Measurements from ENCODE around the gene SNRK. TPM values are rescaled to one million over a fixed set of nuclear protein-coding genes. Genes with fewer than 3 reads are reported as not detected.
A peak's percentile ranks its signal among the peaks of the same experiment; 100 is the strongest.

Gene SNRK, protein sequence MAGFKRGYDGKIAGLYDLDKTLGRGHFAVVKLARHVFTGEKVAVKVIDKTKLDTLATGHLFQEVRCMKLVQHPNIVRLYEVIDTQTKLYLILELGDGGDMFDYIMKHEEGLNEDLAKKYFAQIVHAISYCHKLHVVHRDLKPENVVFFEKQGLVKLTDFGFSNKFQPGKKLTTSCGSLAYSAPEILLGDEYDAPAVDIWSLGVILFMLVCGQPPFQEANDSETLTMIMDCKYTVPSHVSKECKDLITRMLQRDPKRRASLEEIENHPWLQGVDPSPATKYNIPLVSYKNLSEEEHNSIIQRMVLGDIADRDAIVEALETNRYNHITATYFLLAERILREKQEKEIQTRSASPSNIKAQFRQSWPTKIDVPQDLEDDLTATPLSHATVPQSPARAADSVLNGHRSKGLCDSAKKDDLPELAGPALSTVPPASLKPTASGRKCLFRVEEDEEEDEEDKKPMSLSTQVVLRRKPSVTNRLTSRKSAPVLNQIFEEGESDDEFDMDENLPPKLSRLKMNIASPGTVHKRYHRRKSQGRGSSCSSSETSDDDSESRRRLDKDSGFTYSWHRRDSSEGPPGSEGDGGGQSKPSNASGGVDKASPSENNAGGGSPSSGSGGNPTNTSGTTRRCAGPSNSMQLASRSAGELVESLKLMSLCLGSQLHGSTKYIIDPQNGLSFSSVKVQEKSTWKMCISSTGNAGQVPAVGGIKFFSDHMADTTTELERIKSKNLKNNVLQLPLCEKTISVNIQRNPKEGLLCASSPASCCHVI
- 10 to 100 TPM; 21.1 TPM for total RNA-seq

DNA sequence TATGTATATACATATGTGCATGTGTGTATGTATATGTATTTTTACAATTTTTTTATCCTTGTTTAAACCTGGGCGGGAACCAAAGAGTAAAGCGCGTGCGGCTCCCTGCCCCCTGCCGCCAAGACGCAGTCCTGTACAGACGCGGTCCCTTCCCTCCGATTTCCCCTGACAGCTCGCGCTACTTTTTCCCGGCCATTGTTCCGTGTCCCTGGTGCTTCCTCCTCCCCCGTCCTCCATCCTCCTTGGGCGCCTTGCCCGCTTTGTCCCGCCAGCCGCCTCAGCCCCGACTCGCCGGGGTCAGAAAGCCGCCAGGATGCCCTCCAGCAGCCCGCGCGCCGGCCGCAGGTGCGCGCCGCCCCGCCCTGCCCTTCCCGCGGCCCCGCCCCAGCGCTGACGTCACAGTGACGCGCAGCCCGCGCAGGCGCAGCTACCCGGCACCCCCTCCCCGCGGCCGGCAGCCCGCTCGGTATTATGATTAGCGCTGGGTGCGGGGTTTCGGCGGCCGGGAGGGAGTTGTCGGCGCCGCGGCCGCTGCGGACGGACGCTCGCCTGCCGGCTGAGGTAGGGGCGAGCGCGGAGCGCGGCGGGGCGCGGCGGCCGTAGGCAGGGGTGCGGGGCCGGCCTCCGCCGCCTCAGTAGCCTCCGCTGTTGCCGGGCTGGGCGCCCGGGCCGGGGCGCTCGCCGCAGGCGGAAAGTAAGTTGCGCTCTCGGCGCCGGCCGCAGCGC lies at the start of gene SNRK:
SNRK (plus strand) TSS at position 426 of the 726 bp plus-strand sequence. CDS start 16,664 bp downstream, outside the sequence.
- CTCF ChIA-PET, result interaction anchor here (0.8 to 1.6 kb wide), 6 partner anchors 8 to 124 kb away, joined by 3 to 6 read pairs (median 3); no protein-coding TSS in a partner anchor
- Mint-ChIP-seq H3K4me1 (ENCODE audit: low read depth) (peaks cover 33% of the 10 kb centered on the region), H3K27me3 (ENCODE audit: low read depth) (no peaks in the 10 kb centered on the region), H3K27ac (peak within 1 kb of the TSS; percentile 93), H3K4me3 (peak within 1 kb of the TSS; percentile 91), H3K36me3 (ENCODE audit: low read depth) (no peaks in the 10 kb centered on the region), H3K9me3 (no peaks in the 10 kb centered on the region)
- DNase-seq, result peak; percentile 91
- intact Hi-C loops (cut with micrococcal nuclease), result loop anchor here (2.0 to 10.0 kb wide), 7 partner anchors 15 to 701 kb away; partner anchors contain the start of genes ABHD5, ANO10 and SEC22C

DNA sequence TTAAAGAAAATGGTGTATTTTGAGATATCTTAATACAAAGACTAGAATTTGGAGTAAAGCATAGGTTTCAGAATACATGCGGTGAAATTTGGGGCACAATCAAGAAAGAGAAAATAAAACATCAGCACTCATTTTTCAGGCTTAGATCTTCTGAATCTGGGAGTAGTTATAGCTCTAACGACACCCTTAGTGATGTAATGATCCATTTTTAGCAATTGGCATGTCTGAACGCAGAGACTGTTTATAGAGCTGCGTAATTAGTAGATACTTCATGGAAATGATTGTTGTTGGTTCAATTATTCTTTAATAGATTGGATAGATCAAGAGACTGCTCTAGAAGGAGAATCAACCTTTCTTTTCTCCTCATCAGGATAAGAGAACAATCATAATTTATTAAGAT lies 47.5 kb upstream of the SNRK start:
- H3K9me3 Mint-ChIP-seq, result no peaks in the 10 kb centered on the region
- no peaks in the 10 kb centered on the region for H3K27me3 Mint-ChIP-seq (ENCODE audit: low read depth)
- no peak for DNase-seq
- CTCF ChIA-PET, result interaction anchor here (1.2 kb wide), 1 partner anchor 17 kb away, joined by 3 read pairs; no protein-coding TSS in a partner anchor
- H3K27ac Mint-ChIP-seq, result no peak overlapping the region
- no peaks in the 10 kb centered on the region for H3K36me3 Mint-ChIP-seq (ENCODE audit: low read depth)
- H3K4me3 Mint-ChIP-seq, result no peak overlapping the region
- intact Hi-C loops (cut with micrococcal nuclease), result loop anchor here (5.0 kb wide), 1 partner anchor 44 kb away; no protein-coding TSS in a partner anchor
- H3K4me1 Mint-ChIP-seq (ENCODE audit: low read depth), result peaks cover 28% of the 10 kb centered on the region

DNA sequence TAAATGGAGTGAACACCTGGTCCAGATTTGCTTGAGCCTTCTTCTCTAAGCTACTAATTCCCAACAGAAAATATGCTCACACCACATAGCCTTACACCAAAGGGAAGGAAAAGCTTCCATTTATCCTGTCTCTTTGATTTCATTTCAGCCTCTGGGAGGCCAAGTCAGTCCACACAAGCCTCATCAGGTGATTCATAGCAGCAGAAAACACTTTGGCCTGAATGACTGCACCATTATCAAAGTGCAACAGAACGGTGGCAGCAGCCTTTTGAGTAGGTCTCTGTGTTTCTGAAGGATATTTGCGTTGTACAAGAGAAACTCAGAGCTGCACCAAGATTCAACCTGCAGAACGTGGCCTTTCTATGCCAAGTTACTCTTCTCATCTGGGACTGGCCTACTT lies 46.6 kb upstream of the SNRK start:
- CTCF ChIA-PET, result interaction anchor here (1.2 kb wide), 1 partner anchor 16 kb away, joined by 3 read pairs; no protein-coding TSS in a partner anchor
- DNase-seq, result no peak
- no peaks in the 10 kb centered on the region for H3K9me3 Mint-ChIP-seq
- intact Hi-C loops (cut with micrococcal nuclease), result loop anchor here (5.0 kb wide), 2 partner anchors 43 to 268 kb away; no protein-coding TSS in a partner anchor
- peaks cover 35% of the 10 kb centered on the region for H3K4me1 Mint-ChIP-seq (ENCODE audit: low read depth)
- H3K27me3 Mint-ChIP-seq (ENCODE audit: low read depth), result no peaks in the 10 kb centered on the region
- H3K36me3 Mint-ChIP-seq (ENCODE audit: low read depth), result no peaks in the 10 kb centered on the region
- no peak overlapping the region for H3K27ac Mint-ChIP-seq
- H3K4me3 Mint-ChIP-seq, result no peak overlapping the region

DNA sequence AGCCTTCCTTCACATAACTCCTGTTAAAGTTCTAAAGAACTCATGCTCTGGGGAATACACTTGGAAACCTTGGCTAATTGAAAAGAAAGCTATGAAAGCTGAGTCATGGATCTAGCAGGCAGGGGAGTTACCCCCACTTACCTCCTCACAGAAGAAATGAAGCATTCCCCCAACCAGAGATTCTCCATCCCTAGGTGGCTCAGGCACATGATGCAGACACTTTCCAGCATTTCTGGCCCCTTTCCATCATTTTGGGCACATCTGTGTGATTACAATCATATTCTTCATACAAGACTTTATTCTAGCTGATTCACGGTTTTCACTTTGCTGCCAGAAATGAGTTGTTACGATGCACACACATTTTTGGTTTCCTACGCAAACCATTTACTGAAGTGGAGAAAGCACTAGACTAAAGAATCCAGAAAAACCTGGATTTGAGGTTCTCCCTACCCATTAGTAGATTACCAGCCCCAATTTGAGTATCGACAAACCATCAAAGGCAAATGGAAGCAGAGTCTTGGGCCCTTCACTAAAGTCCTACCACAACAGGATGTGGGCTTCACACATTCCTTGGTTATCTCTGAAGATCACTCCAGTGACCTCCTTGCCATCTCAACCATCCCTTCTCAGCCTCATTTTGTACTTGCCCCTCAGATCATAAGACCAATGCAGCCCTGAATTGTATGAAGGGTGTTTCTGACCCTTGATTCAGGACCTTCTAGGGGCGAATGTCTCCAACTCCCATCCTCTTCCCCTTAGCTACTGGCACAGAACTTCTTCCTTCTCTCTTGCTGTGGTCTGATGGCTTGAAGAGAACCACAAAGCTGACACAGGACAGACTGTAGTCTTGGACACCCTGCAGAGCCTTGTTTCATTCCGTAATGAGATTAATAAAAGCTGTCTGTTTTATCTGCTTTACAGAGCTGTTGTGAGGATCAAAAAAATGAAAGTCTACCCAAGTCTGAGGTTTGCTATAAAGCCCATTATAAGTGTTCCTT lies 42.5 kb upstream of the SNRK start:
- H3K36me3 Mint-ChIP-seq (ENCODE audit: low read depth), result no peaks in the 10 kb centered on the region
- H3K27me3 Mint-ChIP-seq (ENCODE audit: low read depth), result no peaks in the 10 kb centered on the region
- H3K4me3 Mint-ChIP-seq, result no peak overlapping the region
- intact Hi-C loops (cut with micrococcal nuclease), result loop anchor here (5.0 kb wide), 1 partner anchor 263 kb away; no protein-coding TSS in a partner anchor
- H3K27ac Mint-ChIP-seq, result no peak overlapping the region
- peaks cover 56% of the 10 kb centered on the region for H3K4me1 Mint-ChIP-seq (ENCODE audit: low read depth)
- no peaks in the 10 kb centered on the region for H3K9me3 Mint-ChIP-seq
- peak; percentile 47 for DNase-seq
- CTCF ChIA-PET, result interaction anchor here (0.5 to 1.5 kb wide), 3 partner anchors 10 to 401 kb away, joined by 3 read pairs; no protein-coding TSS in a partner anchor

DNA sequence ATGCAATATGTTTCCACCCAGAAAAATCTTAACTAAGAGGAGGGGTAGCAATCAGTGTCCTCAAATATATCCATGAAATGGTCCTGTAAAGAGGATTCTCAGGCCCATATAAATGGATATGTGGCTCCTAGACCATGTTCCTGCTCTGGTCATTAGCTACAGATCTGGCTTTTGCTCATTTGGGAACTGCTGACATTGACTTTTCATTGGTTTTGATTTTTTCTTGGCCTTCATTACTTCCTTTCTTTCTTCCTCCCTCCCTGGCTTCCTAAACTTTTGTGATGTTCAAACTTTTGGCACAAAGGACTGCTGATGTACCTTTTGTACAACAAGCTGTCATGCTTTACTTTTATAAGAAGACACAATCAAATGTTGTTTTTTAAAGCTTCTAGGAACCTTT lies 41.6 kb upstream of the SNRK start:
- H3K4me3 Mint-ChIP-seq, result no peak overlapping the region
- CTCF ChIA-PET, result interaction anchor here (1.5 kb wide), 1 partner anchor 282 kb away, joined by 3 read pairs; no protein-coding TSS in a partner anchor
- no peaks in the 10 kb centered on the region for H3K36me3 Mint-ChIP-seq (ENCODE audit: low read depth)
- intact Hi-C loops (cut with micrococcal nuclease), result loop anchor here (5.0 kb wide), 1 partner anchor 263 kb away; no protein-coding TSS in a partner anchor
- no peak overlapping the region for H3K27ac Mint-ChIP-seq
- no peaks in the 10 kb centered on the region for H3K27me3 Mint-ChIP-seq (ENCODE audit: low read depth)
- no peaks in the 10 kb centered on the region for H3K9me3 Mint-ChIP-seq
- DNase-seq, result no peak
- peaks cover 52% of the 10 kb centered on the region for H3K4me1 Mint-ChIP-seq (ENCODE audit: low read depth)

DNA sequence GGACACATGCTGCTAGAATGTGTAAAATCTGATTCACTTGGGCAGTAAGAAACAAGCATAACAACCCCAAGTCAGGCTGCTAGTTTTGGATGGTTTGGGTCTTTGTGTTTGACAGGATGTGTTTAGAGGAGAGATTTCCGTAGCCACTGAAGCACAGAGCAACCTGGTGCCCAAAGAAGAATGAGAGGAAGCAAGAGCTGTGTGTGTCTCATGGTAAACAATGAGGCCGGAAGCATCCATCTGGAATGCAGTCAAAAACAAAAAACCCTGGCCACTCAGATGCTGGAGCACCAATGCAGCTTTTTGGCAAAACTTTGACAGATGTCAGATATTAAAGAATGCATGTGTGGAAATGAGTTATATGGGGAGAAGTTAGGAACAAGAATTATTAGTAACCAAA lies 39.4 kb upstream of the SNRK start:
- intact Hi-C loops (cut with micrococcal nuclease), result no loop called here
- Mint-ChIP-seq H3K9me3 (no peaks in the 10 kb centered on the region), H3K4me3 (no peak overlapping the region), H3K27ac (no peak overlapping the region), H3K27me3 (ENCODE audit: low read depth) (no peaks in the 10 kb centered on the region), H3K4me1 (ENCODE audit: low read depth) (peaks cover 49% of the 10 kb centered on the region), H3K36me3 (ENCODE audit: low read depth) (no peaks in the 10 kb centered on the region)
- peak; percentile 31 for DNase-seq
- CTCF ChIA-PET, result no interaction called here

DNA sequence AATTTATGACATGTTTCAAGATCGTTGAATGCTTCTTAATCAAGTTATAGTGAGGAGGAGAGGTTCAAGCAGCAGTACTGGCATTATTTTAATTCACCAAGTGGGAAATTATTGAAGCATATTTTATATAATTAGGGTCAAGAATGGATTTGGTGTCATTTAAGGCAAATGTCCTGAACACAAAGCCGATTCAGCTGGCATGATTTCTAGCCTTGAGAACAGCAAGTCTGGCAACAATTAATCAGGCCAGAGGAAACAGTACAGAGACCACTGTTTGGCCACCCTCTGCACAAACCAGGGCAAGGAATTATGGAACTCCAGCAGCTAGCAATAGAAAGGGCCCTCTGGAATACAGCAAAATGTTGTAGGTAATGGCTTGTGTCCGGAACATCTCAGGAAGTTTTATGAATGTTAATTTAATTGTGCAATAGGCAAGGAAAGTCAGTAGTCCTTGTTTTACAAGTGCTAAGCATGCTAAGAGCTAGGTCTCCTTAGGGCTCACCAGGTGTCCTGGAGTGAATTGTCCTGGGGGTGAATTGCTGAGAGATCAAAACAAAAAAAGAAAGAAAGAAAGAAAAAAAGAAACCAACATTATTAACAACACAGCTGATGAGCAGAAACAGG lies 38.7 kb upstream of the SNRK start:
- no peak for DNase-seq
- intact Hi-C loops (cut with micrococcal nuclease), result no loop called here
- H3K9me3 Mint-ChIP-seq, result no peaks in the 10 kb centered on the region
- no peak overlapping the region for H3K27ac Mint-ChIP-seq
- H3K27me3 Mint-ChIP-seq (ENCODE audit: low read depth), result no peaks in the 10 kb centered on the region
- no peak overlapping the region for H3K4me3 Mint-ChIP-seq
- CTCF ChIA-PET, result interaction anchor here (0.7 kb wide), 1 partner anchor 51 kb away, joined by 4 read pairs; no protein-coding TSS in a partner anchor
- peaks cover 49% of the 10 kb centered on the region for H3K4me1 Mint-ChIP-seq (ENCODE audit: low read depth)
- H3K36me3 Mint-ChIP-seq (ENCODE audit: low read depth), result no peaks in the 10 kb centered on the region

DNA sequence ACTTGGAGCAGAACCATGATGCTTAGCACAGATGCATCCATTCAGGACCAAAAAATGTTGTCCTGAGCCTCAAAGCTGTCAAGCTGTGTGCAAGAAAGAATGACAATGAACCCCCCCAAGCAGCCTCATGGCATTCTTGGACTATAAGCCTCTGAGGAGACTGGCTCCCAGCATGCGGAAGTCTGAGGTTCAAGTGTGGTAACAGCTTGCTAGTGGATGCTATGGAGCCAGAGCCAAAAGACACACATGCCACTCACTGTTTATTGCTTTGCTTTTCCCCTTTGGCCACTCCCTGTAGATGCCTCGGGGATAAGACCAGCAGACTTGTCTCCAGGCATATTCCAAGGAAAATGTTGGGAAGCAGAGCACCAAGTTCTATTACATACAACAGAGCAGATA lies 38.2 kb upstream of the SNRK start:
- Mint-ChIP-seq H3K9me3 (no peaks in the 10 kb centered on the region), H3K36me3 (ENCODE audit: low read depth) (no peaks in the 10 kb centered on the region), H3K27ac (no peak overlapping the region), H3K27me3 (ENCODE audit: low read depth) (no peaks in the 10 kb centered on the region), H3K4me1 (ENCODE audit: low read depth) (peaks cover 46% of the 10 kb centered on the region), H3K4me3 (no peak overlapping the region)
- intact Hi-C loops (cut with micrococcal nuclease), result no loop called here
- CTCF ChIA-PET, result interaction anchor here (0.7 kb wide), 1 partner anchor 50 kb away, joined by 4 read pairs; no protein-coding TSS in a partner anchor
- no peak for DNase-seq

DNA sequence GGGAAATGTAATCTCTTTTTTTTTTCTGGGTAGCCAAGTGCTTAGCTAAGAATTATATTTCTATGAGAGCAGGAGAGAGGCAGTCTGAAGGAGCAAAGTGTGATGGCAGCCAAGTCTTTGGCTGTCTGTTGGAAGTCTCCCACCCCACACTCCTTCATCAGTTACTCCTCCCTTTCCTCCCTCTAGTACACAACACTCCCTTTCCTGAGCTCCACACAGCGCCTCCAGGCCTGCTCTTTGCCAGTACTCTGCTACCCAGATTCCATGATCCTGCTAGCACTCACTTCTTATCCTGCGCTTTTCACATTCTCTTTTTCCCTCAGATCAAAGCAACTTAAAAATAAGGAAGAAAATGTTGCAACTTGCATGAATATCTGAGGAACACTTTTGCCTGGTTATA lies 37.4 kb upstream of the SNRK start:
- CTCF ChIA-PET, result no interaction called here
- intact Hi-C loops (cut with micrococcal nuclease), result no loop called here
- Mint-ChIP-seq H3K9me3 (no peaks in the 10 kb centered on the region), H3K27me3 (ENCODE audit: low read depth) (no peaks in the 10 kb centered on the region), H3K4me1 (ENCODE audit: low read depth) (peaks cover 38% of the 10 kb centered on the region), H3K27ac (no peak overlapping the region), H3K36me3 (ENCODE audit: low read depth) (no peaks in the 10 kb centered on the region), H3K4me3 (no peak overlapping the region)
- DNase-seq, result no peak

DNA sequence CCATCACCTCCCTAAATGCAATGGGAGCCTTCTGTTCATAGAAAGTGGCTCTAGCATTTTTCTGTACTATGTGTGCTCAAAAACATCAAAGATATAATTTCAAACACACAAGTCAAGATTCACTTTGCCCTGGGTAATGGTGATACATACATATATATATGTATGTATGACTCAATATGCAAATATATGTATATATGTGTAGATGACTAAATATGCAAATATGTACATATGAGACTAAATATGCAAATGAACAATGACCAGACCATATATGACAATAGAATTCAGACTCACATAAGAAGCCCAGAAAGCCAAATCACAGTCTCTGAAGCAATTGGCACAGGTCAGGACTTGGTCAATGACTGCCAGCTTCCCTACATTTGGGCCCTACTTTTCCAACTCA lies 36.9 kb upstream of the SNRK start:
- Mint-ChIP-seq H3K36me3 (ENCODE audit: low read depth) (no peaks in the 10 kb centered on the region), H3K4me1 (ENCODE audit: low read depth) (peaks cover 34% of the 10 kb centered on the region), H3K9me3 (no peaks in the 10 kb centered on the region), H3K4me3 (no peak overlapping the region), H3K27me3 (ENCODE audit: low read depth) (no peaks in the 10 kb centered on the region), H3K27ac (no peak overlapping the region)
- CTCF ChIA-PET, result no interaction called here
- DNase-seq, result no peak
- intact Hi-C loops (cut with micrococcal nuclease), result no loop called here
